ENCODE data around the gene RSBN1.

GRCh38 chr1:113812661-113813135, 422 bp upstream of the RSBN1 start:
- no peak for TF ChIP-seq CTCF (IDR thresholded peaks at IDR 0.05; ENCODE audit: insufficient read depth, low read length, poor library complexity, severe bottlenecking)
- no peak for TF ChIP-seq EZH2phosphoT487 (conservative IDR thresholded peaks at IDR 0.05; ENCODE audit: low read length)
